Activated naive CD8-positive, alpha-beta T cell treated with anti-CD3 and anti-CD28 coated beads, Interleukin-2, amount 50 U/mL, for 24 hours (primary cell): ENCODE data around the gene TECTB.
A peak's percentile ranks its signal among the peaks of the same experiment; 100 is the strongest.

Experiments used
- ATAC-seq: fragments of 150-1000 bp; cut with Tn5 transposase; one replicate; pipeline ENCODE4 v1.10.0; 2021
- DNase-seq: peaks from one replicate; pipeline ENCODE4 v3.0.0; 2021
- H3K27ac Mint-ChIP-seq: one replicate; pipeline ENCODE4 v1.8.0; 2021; ENCODE audit warnings: mild to moderate bottlenecking, mixed read lengths
- H3K27me3 Mint-ChIP-seq: one replicate; pipeline ENCODE4 v1.8.0; 2021; ENCODE audit warnings: mixed read lengths
- H3K36me3 Mint-ChIP-seq: one replicate; pipeline ENCODE4 v1.8.0; 2021; ENCODE audit warnings: low read depth, mixed read lengths
- H3K4me1 Mint-ChIP-seq: one replicate; pipeline ENCODE4 v1.8.0; 2021; ENCODE audit warnings: mixed read lengths
- H3K4me3 Mint-ChIP-seq: one replicate; pipeline ENCODE4 v1.8.0; 2021; ENCODE audit warnings: mild to moderate bottlenecking, moderate library complexity, mixed read lengths
- H3K9me3 Mint-ChIP-seq: one replicate; pipeline ENCODE4 v1.8.0; 2021; ENCODE audit warnings: mixed read lengths

TECTB gene

DNA sequence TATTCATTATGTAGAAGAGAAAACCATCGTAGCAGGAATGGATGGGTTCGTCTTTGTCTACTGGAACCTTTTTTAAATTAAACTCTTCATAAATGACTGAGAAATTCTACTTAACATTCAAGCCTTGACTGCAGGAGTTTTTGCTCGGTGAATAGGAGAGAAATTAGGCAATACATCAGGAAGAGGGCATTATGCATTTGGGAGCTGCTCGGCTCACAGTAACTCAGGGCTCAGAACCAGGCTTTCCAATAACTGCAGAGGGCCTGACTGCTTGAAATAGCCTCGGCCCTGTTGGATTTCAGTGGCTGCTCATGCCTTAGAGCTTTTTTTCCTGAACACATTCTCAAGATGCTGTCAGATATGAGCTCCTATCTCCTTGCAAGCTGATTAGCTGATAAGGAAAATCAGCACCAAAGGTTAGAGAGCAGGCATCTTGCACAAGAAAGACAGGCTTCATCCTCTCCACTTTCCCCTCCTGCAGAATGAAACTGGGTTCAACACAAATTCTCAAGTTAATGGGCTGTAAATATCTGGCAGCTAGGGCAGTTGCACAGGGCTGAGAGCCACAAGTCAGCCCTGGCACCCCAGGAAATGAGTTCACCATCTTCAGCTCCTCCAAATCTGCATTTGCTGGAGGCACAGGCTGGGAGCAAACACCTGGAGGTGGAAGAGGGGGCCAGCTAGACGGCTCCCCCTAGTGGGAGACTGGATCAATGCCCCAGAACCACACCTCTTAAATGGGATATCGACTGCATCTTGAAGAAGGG is 24.3 kb downstream of the TECTB start:
- peaks cover 16% of the 10 kb centered on the region for H3K27me3 Mint-ChIP-seq
- no peaks in the 10 kb centered on the region for H3K36me3 Mint-ChIP-seq
- DNase-seq, result peak; percentile 29
- H3K27ac Mint-ChIP-seq, result no peak overlapping the region
- no peak overlapping the region for H3K4me3 Mint-ChIP-seq
- no peaks in the 10 kb centered on the region for H3K9me3 Mint-ChIP-seq
- ATAC-seq, result no peak
- H3K4me1 Mint-ChIP-seq, result no peaks in the 10 kb centered on the region

DNA sequence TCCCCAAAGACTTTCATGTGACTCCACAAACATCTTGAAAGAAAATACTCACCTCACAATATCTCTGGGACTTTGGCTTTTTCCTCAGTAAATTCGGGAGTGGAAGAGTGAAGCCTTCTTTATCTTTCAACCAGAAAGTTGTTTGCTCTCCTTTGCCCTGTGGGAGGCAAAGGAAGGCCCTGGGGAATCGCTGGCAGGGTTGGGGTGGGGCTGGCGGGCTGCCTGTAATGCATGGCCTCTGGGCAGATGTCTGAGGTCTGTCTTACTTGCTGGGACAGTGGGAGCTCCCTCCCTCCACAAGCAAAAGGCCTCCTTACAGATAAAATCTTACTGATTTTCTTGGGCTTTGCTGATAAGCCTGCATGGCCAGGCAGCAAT is 24.9 kb downstream of the TECTB start:
- peaks cover 17% of the 10 kb centered on the region for H3K27me3 Mint-ChIP-seq
- no peak overlapping the region for H3K4me3 Mint-ChIP-seq
- no peaks in the 10 kb centered on the region for H3K4me1 Mint-ChIP-seq
- no peak for ATAC-seq
- no peak for DNase-seq
- H3K27ac Mint-ChIP-seq, result no peak overlapping the region
- no peaks in the 10 kb centered on the region for H3K36me3 Mint-ChIP-seq
- no peaks in the 10 kb centered on the region for H3K9me3 Mint-ChIP-seq

DNA sequence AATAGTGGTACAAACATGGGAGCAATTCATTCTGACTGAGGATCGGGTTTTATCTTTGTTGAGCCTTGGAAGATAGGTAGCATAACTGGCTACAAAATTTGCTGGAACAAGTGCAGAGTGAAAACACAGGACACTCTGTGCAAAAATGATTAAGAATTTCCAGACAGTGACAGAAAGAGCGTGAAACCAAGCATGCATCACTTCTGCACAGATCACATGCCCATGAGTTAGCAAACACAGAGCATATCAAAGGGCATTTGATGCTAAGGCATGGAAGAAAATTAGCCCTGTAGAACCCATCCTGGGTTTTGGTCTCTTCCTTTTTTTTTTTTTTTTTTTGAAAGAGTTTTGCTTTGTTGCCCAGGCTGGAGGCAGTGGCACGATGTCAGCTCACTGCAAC is 28.3 kb downstream of the TECTB start:
- H3K27me3 Mint-ChIP-seq, result peaks cover 18% of the 10 kb centered on the region
- ATAC-seq (peak; percentile 39), DNase-seq (no peak)
- H3K36me3 Mint-ChIP-seq, result no peaks in the 10 kb centered on the region
- H3K27ac Mint-ChIP-seq, result no peak overlapping the region
- no peak overlapping the region for H3K4me3 Mint-ChIP-seq
- H3K4me1 Mint-ChIP-seq, result no peaks in the 10 kb centered on the region
- no peaks in the 10 kb centered on the region for H3K9me3 Mint-ChIP-seq

DNA sequence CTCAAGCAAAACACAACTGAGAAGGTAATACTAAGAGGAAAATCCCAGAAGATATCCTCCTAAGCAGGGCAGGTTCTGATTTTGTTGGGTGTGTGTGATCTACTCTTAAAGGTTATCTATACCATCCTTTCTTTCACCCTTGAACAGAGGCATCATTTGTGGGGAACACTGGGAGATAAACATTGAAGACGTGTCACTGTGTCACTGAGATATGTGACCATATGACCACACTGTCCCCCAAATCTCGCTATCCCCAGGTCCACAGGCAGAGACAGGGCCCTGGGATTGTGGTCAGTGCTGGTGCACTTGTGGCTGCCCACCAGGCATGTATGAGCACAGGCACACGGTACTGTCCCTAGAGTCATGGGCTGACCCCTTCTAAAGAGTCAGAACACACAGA is 30.0 kb downstream of the TECTB start:
- no peaks in the 10 kb centered on the region for H3K9me3 Mint-ChIP-seq
- no peak overlapping the region for H3K27ac Mint-ChIP-seq
- no peaks in the 10 kb centered on the region for H3K36me3 Mint-ChIP-seq
- no peak for ATAC-seq
- no peaks in the 10 kb centered on the region for H3K4me1 Mint-ChIP-seq
- peaks cover 14% of the 10 kb centered on the region for H3K27me3 Mint-ChIP-seq
- no peak for DNase-seq
- no peak overlapping the region for H3K4me3 Mint-ChIP-seq

DNA sequence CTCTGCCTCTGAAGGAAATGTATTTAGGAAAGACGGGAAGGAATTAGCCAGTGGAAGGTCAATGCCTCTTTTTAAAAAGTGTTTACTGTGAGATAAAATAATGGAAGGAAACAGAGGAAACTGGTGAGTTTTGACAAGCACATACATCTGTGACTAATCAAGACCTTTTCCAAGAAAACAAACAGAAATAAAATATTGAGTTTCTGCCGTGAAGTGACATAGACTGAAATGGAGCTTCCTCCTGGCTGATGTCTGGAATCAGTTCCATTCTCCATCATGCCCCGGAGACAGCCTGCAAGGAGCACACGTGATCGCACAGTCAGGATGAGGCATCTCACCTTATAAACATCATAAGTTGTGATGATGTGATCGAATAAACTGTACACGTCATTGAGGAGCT is 30.7 kb downstream of the TECTB start:
- Mint-ChIP-seq H3K4me1 (no peaks in the 10 kb centered on the region), H3K27me3 (peaks cover 14% of the 10 kb centered on the region), H3K9me3 (no peaks in the 10 kb centered on the region), H3K36me3 (no peaks in the 10 kb centered on the region), H3K4me3 (no peak overlapping the region), H3K27ac (no peak overlapping the region)
- DNase-seq (no peak), ATAC-seq (no peak)

DNA sequence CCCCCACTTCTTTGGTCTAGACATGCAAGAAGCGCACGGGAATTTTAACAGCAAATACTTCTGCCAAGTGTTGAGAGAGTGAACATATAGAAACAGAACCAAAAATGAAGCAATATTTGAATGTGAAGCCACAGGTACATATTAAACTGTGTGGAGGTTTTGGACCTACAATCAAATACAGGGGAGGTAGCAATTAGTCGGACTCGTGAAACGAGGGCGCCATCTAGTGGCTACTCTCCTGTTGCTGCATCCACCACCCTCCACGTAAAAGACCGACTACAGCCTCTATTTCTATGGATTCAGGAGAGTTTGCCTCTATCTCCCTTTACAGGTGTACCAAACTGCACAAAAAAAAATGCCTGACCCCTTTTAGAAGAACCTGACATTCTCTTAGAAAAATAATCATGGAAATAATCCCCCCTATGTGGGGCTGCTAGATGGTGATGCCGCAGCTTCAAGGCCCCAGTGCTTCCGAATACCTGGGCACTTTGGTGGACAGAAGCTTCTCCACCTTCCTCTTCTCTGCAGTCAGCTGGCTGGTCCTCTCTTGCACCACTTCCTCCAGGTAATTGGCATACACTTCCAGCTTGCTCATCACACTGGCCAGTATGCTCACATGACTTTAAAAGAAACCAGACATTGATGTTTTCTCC is 31.7 kb downstream of the TECTB start:
- Mint-ChIP-seq H3K4me3 (no peak overlapping the region), H3K9me3 (no peaks in the 10 kb centered on the region), H3K27me3 (peaks cover 14% of the 10 kb centered on the region), H3K36me3 (no peaks in the 10 kb centered on the region), H3K27ac (no peak overlapping the region), H3K4me1 (no peaks in the 10 kb centered on the region)
- DNase-seq, result peak; percentile 85
- ATAC-seq, result peak; percentile 80

DNA sequence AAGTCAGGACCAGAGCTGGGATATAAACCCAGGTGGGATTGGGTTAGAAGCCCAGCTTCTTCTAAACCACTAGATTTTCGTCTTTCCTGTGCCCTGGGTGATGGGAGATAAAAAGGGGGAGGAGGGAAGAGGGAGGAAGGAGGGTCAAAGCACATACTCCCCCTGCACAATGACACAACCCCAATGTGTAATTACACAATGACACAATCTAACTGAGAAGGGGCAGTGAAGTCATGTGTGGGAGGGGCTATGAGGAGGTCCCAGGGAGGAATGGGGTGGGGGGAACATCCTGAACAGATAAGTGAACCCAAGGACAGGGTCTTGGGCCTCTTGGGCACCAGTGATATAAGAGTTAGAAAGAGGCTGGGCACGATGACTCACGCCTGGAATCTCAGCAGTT is 44.5 kb downstream of the TECTB start:
- Mint-ChIP-seq H3K27ac (no peak overlapping the region), H3K4me3 (no peak overlapping the region), H3K36me3 (no peaks in the 10 kb centered on the region), H3K27me3 (peaks cover 20% of the 10 kb centered on the region), H3K9me3 (no peaks in the 10 kb centered on the region), H3K4me1 (peaks cover 21% of the 10 kb centered on the region)
- DNase-seq (no peak), ATAC-seq (no peak)

DNA sequence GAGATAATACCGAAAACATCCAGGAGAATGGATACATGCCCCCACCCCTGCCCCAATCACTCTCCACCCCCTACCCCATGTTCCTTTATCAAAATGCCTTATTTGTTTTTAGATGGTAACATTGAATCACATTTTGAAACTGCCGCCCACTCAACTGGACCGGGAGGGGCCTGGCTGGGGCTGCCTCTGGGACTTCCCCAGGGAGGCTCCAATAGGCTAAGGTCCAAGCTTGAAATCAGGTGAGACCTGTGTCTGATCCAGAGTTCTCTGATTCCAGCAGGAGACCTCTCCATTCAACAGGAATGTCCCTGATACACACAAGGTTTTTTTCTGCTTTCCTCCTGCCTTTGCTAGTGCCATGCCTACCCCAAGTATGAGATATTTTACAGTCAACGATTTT is 47.0 kb downstream of the TECTB start:
- DNase-seq (peak; percentile 30), ATAC-seq (no peak)
- no peak overlapping the region for H3K27ac Mint-ChIP-seq

DNA sequence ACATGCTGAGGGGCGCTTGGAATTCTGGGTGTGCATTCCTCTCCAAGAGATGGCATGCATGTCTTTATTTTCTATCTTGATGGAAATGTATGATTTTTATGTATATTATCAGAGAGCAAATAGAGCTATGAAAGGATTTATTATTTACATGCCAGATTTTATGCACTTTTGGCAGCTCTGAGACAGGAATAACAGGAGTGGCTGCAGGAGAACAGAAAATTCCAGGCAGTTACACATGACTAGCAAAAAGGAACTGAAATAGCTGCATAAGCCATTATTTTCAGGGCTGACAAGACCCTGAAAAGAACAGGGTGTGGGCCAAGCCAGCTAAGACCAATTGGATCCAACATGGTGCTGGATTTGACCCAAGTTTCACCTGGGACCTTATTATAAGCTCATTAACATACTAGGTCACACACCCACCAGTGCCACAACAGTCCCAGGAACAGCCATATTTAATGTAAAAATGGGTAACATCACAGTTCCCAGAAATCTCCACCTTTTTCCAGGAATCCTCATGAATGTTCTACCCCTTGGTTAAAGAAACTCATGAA is 47.5 kb downstream of the TECTB start:
- Mint-ChIP-seq H3K36me3 (no peaks in the 10 kb centered on the region), H3K9me3 (no peaks in the 10 kb centered on the region), H3K27ac (no peak overlapping the region), H3K4me1 (peaks cover 26% of the 10 kb centered on the region), H3K4me3 (no peak overlapping the region), H3K27me3 (peaks cover 19% of the 10 kb centered on the region)
- ATAC-seq (no peak), DNase-seq (no peak)

More for the DNA sequence above, 47.0 kb downstream of the TECTB start:
- Mint-ChIP-seq H3K4me1 (peaks cover 26% of the 10 kb centered on the region), H3K27me3 (peaks cover 19% of the 10 kb centered on the region), H3K36me3 (no peaks in the 10 kb centered on the region), H3K4me3 (no peak overlapping the region), H3K9me3 (no peaks in the 10 kb centered on the region)

DNA sequence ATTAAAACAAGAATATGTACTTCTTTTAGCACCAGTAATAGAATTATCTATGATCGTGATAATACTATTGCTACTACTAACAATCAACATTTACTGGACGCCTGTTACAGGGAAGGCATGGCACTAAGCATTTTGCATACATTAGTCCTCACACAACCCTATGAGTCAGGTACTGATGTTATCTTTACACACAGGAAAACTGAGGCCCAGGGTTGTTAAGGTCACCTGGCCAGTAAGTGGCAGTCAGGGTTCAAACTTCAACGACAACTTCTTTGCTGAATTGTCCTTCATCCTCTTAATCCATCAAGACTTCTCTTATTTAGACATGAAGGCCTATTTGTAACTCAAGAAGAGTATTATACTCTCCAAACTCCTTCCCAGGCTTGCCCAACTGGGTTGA is 48.8 kb downstream of the TECTB start:
- H3K27me3 Mint-ChIP-seq, result peaks cover 18% of the 10 kb centered on the region
- H3K36me3 Mint-ChIP-seq, result no peaks in the 10 kb centered on the region
- H3K4me1 Mint-ChIP-seq, result peaks cover 29% of the 10 kb centered on the region
- no peak for DNase-seq
- no peak overlapping the region for H3K4me3 Mint-ChIP-seq
- ATAC-seq, result peak; percentile 38
- no peaks in the 10 kb centered on the region for H3K9me3 Mint-ChIP-seq
- H3K27ac Mint-ChIP-seq, result no peak overlapping the region

DNA sequence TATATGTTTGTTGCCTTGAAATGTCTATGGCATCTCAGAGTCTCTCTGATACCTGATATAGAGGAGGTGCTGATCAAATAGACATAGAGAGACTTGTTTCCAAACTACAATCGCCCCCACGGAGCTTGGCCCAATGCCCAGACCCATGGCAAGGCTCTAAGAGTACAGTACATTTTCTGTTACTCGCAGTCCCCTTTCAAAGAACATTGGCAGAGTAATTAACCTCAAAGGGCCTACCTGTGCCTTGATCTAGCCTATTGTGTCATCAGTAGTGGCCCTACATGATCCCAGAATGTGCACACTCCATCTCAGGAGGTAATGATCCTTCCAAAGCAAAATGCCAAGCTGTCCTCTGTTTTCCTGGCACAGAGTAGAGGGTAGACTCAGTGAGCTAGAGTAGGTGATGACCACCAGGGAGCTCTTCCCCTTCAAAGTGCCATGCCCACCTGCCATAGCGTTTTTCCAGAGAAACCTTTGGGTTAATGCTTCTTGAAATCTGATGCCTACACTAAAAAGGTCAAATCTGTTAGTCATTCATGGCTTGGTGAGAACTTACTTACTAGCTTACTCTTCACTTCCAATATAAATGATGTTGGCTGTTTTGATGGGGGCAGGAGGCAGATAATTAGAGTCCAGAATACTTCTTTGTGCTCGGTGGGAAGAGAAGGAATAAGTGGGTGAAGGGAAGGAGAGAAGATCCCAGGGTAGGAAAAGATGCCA is 49.5 kb downstream of the TECTB start:
- H3K36me3 Mint-ChIP-seq, result no peaks in the 10 kb centered on the region
- no peak overlapping the region for H3K4me3 Mint-ChIP-seq
- H3K27me3 Mint-ChIP-seq, result peaks cover 15% of the 10 kb centered on the region
- H3K27ac Mint-ChIP-seq, result peak overlapping the region; percentile 5
- DNase-seq, result peak; percentile 21
- peak; percentile 61 for ATAC-seq
- H3K9me3 Mint-ChIP-seq, result no peaks in the 10 kb centered on the region
- H3K4me1 Mint-ChIP-seq, result peaks cover 29% of the 10 kb centered on the region

DNA sequence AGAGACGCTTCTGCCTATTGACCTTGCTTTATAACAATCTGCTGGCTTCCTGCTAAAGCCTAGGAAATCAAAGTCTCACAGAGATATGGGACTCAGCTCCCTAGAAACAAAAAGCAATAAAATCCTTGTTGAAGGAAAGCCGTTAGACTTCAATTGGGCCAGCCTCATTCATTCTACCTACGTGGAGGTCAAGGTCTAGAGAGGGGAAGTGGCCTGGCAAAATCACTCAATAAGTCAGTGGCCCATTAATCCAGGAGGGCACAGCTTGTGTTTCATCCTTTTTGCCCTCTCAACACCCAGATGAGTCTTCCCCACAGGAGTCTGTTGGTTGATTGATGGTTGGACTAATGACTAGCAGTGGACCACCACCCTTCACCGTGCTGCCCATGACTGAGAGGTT is 50.3 kb downstream of the TECTB start:
- Mint-ChIP-seq H3K4me1 (peaks cover 29% of the 10 kb centered on the region), H3K27me3 (peaks cover 14% of the 10 kb centered on the region), H3K36me3 (no peaks in the 10 kb centered on the region), H3K9me3 (no peaks in the 10 kb centered on the region), H3K4me3 (no peak overlapping the region), H3K27ac (no peak overlapping the region)
- ATAC-seq (no peak), DNase-seq (no peak)

DNA sequence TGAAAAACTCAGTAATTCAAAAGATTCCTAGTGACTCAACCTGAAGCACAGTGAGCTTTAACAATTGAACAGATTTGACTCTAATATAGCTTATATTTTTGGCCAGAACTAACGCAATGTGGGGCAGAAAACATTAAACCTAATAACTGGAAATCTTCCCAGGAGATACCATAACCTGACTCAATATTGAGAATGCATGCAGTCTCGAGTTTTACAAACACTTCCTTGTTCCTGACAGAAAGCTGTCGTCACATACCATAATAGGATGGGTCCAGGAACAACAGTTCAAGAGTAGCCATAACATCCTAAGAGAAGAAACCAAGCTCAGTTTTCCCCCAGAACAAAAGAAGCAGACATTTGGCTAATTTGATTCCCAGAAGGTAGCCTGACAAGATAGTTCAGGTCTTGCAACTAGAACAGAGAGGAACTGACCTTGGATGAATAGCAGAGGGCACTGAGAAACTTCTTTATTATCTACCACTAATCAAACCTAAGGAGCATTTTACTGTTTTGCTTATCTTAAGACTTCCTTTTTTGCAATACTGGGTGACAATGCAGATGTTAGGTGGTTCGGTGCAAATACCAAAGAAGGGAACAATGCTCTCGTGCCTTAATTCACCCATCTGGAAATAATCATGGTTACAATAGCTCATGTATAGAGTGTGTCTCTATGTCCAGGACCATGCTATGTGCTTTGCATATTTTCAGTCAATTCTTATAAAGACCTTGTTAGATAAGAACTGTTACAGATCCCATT is 52.1 kb downstream of the TECTB start:
- no peaks in the 10 kb centered on the region for H3K36me3 Mint-ChIP-seq
- H3K27me3 Mint-ChIP-seq, result peaks cover 12% of the 10 kb centered on the region
- no peaks in the 10 kb centered on the region for H3K9me3 Mint-ChIP-seq
- no peak for ATAC-seq
- DNase-seq, result no peak
- peaks cover 25% of the 10 kb centered on the region for H3K4me1 Mint-ChIP-seq
- H3K27ac Mint-ChIP-seq, result no peak overlapping the region
- no peak overlapping the region for H3K4me3 Mint-ChIP-seq

DNA sequence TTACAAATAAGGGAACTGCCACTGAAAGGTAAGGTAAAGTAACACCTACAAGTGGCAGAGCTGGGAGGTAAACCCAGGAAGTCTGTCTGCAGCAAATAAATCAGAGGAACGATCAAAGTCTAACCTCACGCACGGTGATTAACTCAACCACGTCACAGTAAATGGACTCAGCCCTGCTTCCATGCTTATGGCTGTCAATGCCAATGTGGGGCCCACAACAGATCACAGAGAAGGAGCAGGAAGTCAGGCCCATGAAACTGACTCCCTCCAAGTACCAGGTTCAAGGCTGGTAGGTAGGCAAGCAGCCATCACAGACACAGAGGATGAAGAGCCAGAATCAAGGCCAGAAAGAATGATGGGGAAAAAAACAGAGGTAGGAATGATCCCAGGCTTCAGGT is 52.7 kb downstream of the TECTB start:
- Mint-ChIP-seq H3K36me3 (no peaks in the 10 kb centered on the region), H3K27me3 (peaks cover 12% of the 10 kb centered on the region), H3K9me3 (no peaks in the 10 kb centered on the region), H3K4me3 (no peak overlapping the region), H3K4me1 (peaks cover 22% of the 10 kb centered on the region), H3K27ac (no peak overlapping the region)
- no peak for DNase-seq
- no peak for ATAC-seq
